ENCODE data around the gene HSPA14. TPM values are rescaled to one million over a fixed set of nuclear protein-coding genes. Genes with fewer than 3 reads are reported as not detected.

The HSPA14 gene
- polyA plus RNA-seq (2013), result 26.7 TPM

- POLR2A ChIA-PET, result interaction anchor here (0.6 to 1.1 kb wide), 4 partner anchors 29 to 343 kb away, joined by 3 to 6 read pairs (median 3); no protein-coding TSS in a partner anchor
- H3K4me3 ChIP-seq (ENCODE audit: control insufficient read depth in 1 of 7, extremely low read depth in 1 of 7, insufficient read depth in 4 of 7, low read depth in 2 of 7, low read length in 6 of 7), result peak within 1 kb of the TSS; percentile 83 to 98 (median 95)
- under 1% methylated on average over 66 of the region's 72 CpGs for WGBS (ENCODE audit: insufficient coverage)
Measured at GRCh38 chr10:14837757-14838581, at the start of gene HSPA14, which contains the start of the genes CDNF and MSANTD7. TSS of gene HSPA14 (plus strand) at chr10:14838306. CDS start at chr10:14838403, 97 bp downstream. TSS of gene CDNF (minus strand) at chr10:14838037. CDS start at chr10:14837946, 91 bp downstream. TSS of gene MSANTD7 (plus strand) at chr10:14838306. CDS start at chr10:14842285, 3,979 bp downstream.

GRCh38 chr10:14798636-14799035, 39.5 kb upstream of the HSPA14 start:
- Histone ChIP-seq H3K36me3 (ENCODE audit: control insufficient read depth in 4 of 4, insufficient read depth in 4 of 4, low read length in 3 of 4) (no peaks in the 10 kb centered on the region), H3K9me3 (ENCODE audit: control extremely low read depth in 1 of 5, control insufficient read depth in 4 of 5, insufficient read depth in 2 of 5, low read depth in 1 of 5, low read length in 4 of 5) (no peaks in the 10 kb centered on the region), H3K27ac (ENCODE audit: insufficient read depth in 1 of 2, low read depth in 1 of 2, low read length in 2 of 2, poor library complexity in 1 of 2, severe bottlenecking in 2 of 2) (no peak overlapping the region), H3K4me3 (ENCODE audit: control insufficient read depth in 1 of 7, extremely low read depth in 1 of 7, insufficient read depth in 4 of 7, low read depth in 2 of 7, low read length in 6 of 7) (no peak overlapping the region), H3K27me3 (replicated peaks in 2 of 5; ENCODE audit: control insufficient read depth in 4 of 5, insufficient read depth in 5 of 5, low read length in 4 of 5) (no peaks in the 10 kb centered on the region), H3K4me1 (ENCODE audit: control extremely low read depth in 1 of 4, control insufficient read depth in 4 of 4, insufficient read depth in 4 of 4, low read length in 3 of 4) (peaks cover 0 to 6% (median 3%) of the 10 kb centered on the region in 4 experiments)
- ChIA-PET CTCF (interaction anchor here (0.6 kb wide), 1 partner anchor 592 kb away, joined by 3 read pairs; no protein-coding TSS in a partner anchor), POLR2A (no interaction called here)
- peak; percentile 32 to 70 (median 63) for DNase-seq
- WGBS (ENCODE audit: insufficient coverage), result 0% methylated on average over 2 of the region's 5 CpGs

More at GRCh38 chr10:14837757-14838581, at the start of gene HSPA14, which contains the start of the genes CDNF and MSANTD7:
- no peaks in the 10 kb centered on the region for H3K9me3 ChIP-seq (ENCODE audit: control extremely low read depth in 1 of 5, control insufficient read depth in 4 of 5, insufficient read depth in 2 of 5, low read depth in 1 of 5, low read length in 4 of 5)
- H3K27me3 ChIP-seq (replicated peaks in 2 of 5; ENCODE audit: control insufficient read depth in 4 of 5, insufficient read depth in 5 of 5, low read length in 4 of 5), result no peaks in the 10 kb centered on the region
- peaks cover 9 to 18% (median 16%) of the 10 kb centered on the region in 4 experiments for H3K4me1 ChIP-seq (ENCODE audit: control extremely low read depth in 1 of 4, control insufficient read depth in 4 of 4, insufficient read depth in 4 of 4, low read length in 3 of 4)
- DNase-seq, result peak; percentile 99 to 100 (median 99)
- H3K27ac ChIP-seq (ENCODE audit: insufficient read depth in 1 of 2, low read depth in 1 of 2, low read length in 2 of 2, poor library complexity in 1 of 2, severe bottlenecking in 2 of 2), result peak within 1 kb of the TSS; percentile 84 to 93
- CTCF ChIA-PET, result interaction anchor here (1.1 to 3.0 kb wide), 8 partner anchors 10 to 304 kb away, joined by 3 to 17 read pairs (median 4); no protein-coding TSS in a partner anchor
- peaks cover 16 to 23% (median 21%) of the 10 kb centered on the region in 4 experiments for H3K36me3 ChIP-seq (ENCODE audit: control insufficient read depth in 4 of 4, insufficient read depth in 4 of 4, low read length in 3 of 4)

GRCh38 chr10:14800397-14800796, 37.7 kb upstream of the HSPA14 start:
- Histone ChIP-seq H3K27ac (ENCODE audit: insufficient read depth in 1 of 2, low read depth in 1 of 2, low read length in 2 of 2, poor library complexity in 1 of 2, severe bottlenecking in 2 of 2) (no peak overlapping the region), H3K27me3 (replicated peaks in 2 of 5; ENCODE audit: control insufficient read depth in 4 of 5, insufficient read depth in 5 of 5, low read length in 4 of 5) (no peaks in the 10 kb centered on the region), H3K9me3 (ENCODE audit: control extremely low read depth in 1 of 5, control insufficient read depth in 4 of 5, insufficient read depth in 2 of 5, low read depth in 1 of 5, low read length in 4 of 5) (no peaks in the 10 kb centered on the region), H3K4me3 (ENCODE audit: control insufficient read depth in 1 of 7, extremely low read depth in 1 of 7, insufficient read depth in 4 of 7, low read depth in 2 of 7, low read length in 6 of 7) (no peak overlapping the region), H3K4me1 (ENCODE audit: control extremely low read depth in 1 of 4, control insufficient read depth in 4 of 4, insufficient read depth in 4 of 4, low read length in 3 of 4) (peaks cover 0 to 6% (median 3%) of the 10 kb centered on the region in 4 experiments), H3K36me3 (ENCODE audit: control insufficient read depth in 4 of 4, insufficient read depth in 4 of 4, low read length in 3 of 4) (no peaks in the 10 kb centered on the region)
- ChIA-PET POLR2A (no interaction called here), CTCF (no interaction called here)
- DNase-seq, result no peak
- 100% methylated on average over 1 of the region's 1 CpG for WGBS (ENCODE audit: insufficient coverage)

- no peak for DNase-seq
- ChIA-PET POLR2A (no interaction called here), CTCF (interaction anchor here (1.4 kb wide), 1 partner anchor 13 kb away, joined by 3 read pairs; no protein-coding TSS in a partner anchor)
- H3K4me1 ChIP-seq (ENCODE audit: control extremely low read depth in 1 of 4, control insufficient read depth in 4 of 4, insufficient read depth in 4 of 4, low read length in 3 of 4), result peaks cover 0 to 6% (median 3%) of the 10 kb centered on the region in 4 experiments
- WGBS (ENCODE audit: insufficient coverage), result 100% methylated on average over 5 of the region's 5 CpGs
- no peak overlapping the region for H3K4me3 ChIP-seq (ENCODE audit: control insufficient read depth in 1 of 7, extremely low read depth in 1 of 7, insufficient read depth in 4 of 7, low read depth in 2 of 7, low read length in 6 of 7)
- H3K36me3 ChIP-seq (ENCODE audit: control insufficient read depth in 4 of 4, insufficient read depth in 4 of 4, low read length in 3 of 4), result no peaks in the 10 kb centered on the region
- no peak overlapping the region for H3K27ac ChIP-seq (ENCODE audit: insufficient read depth in 1 of 2, low read depth in 1 of 2, low read length in 2 of 2, poor library complexity in 1 of 2, severe bottlenecking in 2 of 2)
- H3K9me3 ChIP-seq (ENCODE audit: control extremely low read depth in 1 of 5, control insufficient read depth in 4 of 5, insufficient read depth in 2 of 5, low read depth in 1 of 5, low read length in 4 of 5), result no peaks in the 10 kb centered on the region
- no peaks in the 10 kb centered on the region for H3K27me3 ChIP-seq (replicated peaks in 2 of 5; ENCODE audit: control insufficient read depth in 4 of 5, insufficient read depth in 5 of 5, low read length in 4 of 5)
Measured at GRCh38 chr10:14801723-14802122, 36.4 kb upstream of the HSPA14 start.

GRCh38 chr10:14803827-14804226, 34.3 kb upstream of the HSPA14 start:
- ChIA-PET POLR2A (no interaction called here), CTCF (no interaction called here)
- Histone ChIP-seq H3K27me3 (replicated peaks in 2 of 5; ENCODE audit: control insufficient read depth in 4 of 5, insufficient read depth in 5 of 5, low read length in 4 of 5) (no peaks in the 10 kb centered on the region), H3K4me1 (ENCODE audit: control extremely low read depth in 1 of 4, control insufficient read depth in 4 of 4, insufficient read depth in 4 of 4, low read length in 3 of 4) (peaks cover 0 to under 1% (median under 1%) of the 10 kb centered on the region in 4 experiments), H3K4me3 (ENCODE audit: control insufficient read depth in 1 of 7, extremely low read depth in 1 of 7, insufficient read depth in 4 of 7, low read depth in 2 of 7, low read length in 6 of 7) (no peak overlapping the region), H3K36me3 (ENCODE audit: control insufficient read depth in 4 of 4, insufficient read depth in 4 of 4, low read length in 3 of 4) (no peaks in the 10 kb centered on the region), H3K27ac (ENCODE audit: insufficient read depth in 1 of 2, low read depth in 1 of 2, low read length in 2 of 2, poor library complexity in 1 of 2, severe bottlenecking in 2 of 2) (no peak overlapping the region), H3K9me3 (ENCODE audit: control extremely low read depth in 1 of 5, control insufficient read depth in 4 of 5, insufficient read depth in 2 of 5, low read depth in 1 of 5, low read length in 4 of 5) (no peaks in the 10 kb centered on the region)
- WGBS (ENCODE audit: insufficient coverage), result no CpG with 5 or more reads among the region's 1 CpG
- DNase-seq, result no peak

GRCh38 chr10:14806318-14806717, 31.8 kb upstream of the HSPA14 start:
- no peaks in the 10 kb centered on the region for H3K4me1 ChIP-seq (ENCODE audit: control extremely low read depth in 1 of 4, control insufficient read depth in 4 of 4, insufficient read depth in 4 of 4, low read length in 3 of 4)
- ChIA-PET CTCF (interaction anchor here (1.0 kb wide), 1 partner anchor 12 kb away, joined by 3 read pairs; no protein-coding TSS in a partner anchor), POLR2A (no interaction called here)
- DNase-seq, result no peak
- H3K36me3 ChIP-seq (ENCODE audit: control insufficient read depth in 4 of 4, insufficient read depth in 4 of 4, low read length in 3 of 4), result no peaks in the 10 kb centered on the region
- no peaks in the 10 kb centered on the region for H3K27me3 ChIP-seq (replicated peaks in 2 of 5; ENCODE audit: control insufficient read depth in 4 of 5, insufficient read depth in 5 of 5, low read length in 4 of 5)
- no peak overlapping the region for H3K27ac ChIP-seq (ENCODE audit: insufficient read depth in 1 of 2, low read depth in 1 of 2, low read length in 2 of 2, poor library complexity in 1 of 2, severe bottlenecking in 2 of 2)
- no peak overlapping the region for H3K4me3 ChIP-seq (ENCODE audit: control insufficient read depth in 1 of 7, extremely low read depth in 1 of 7, insufficient read depth in 4 of 7, low read depth in 2 of 7, low read length in 6 of 7)
- WGBS (ENCODE audit: insufficient coverage), result 100% methylated on average over 1 of the region's 3 CpGs
- no peaks in the 10 kb centered on the region for H3K9me3 ChIP-seq (ENCODE audit: control extremely low read depth in 1 of 5, control insufficient read depth in 4 of 5, insufficient read depth in 2 of 5, low read depth in 1 of 5, low read length in 4 of 5)
